Fibroblast of villous mesenchyme (primary cell): Measurements from ENCODE around the gene SSR2. TPM values are rescaled to one million over a fixed set of nuclear protein-coding genes. Genes with fewer than 3 reads are reported as not detected.

ENCODE experiments used
- DNase-seq: peaks from one replicate; pipeline ENCODE4 v3.0.0-alpha.2; 2010; ENCODE audit warnings: low read depth
- H3K4me3 ChIP-seq: 2 replicates; pipeline ENCODE4 v1.5.1; 2011; ENCODE audit warnings: low read depth, mild to moderate bottlenecking, low read length
- total RNA-seq: library from RNA; depleted of rRNA; stranded (reverse); fragments of >200 nt; gene quantifications from 2 replicates; pipeline ENCODE4 v1.2.3, GENCODE V29; 2012
- TF ChIP-seq, protein P1 (sequence below): IDR thresholded peaks from 2 replicates; pipeline ENCODE4 v1.5.1; 2012; ENCODE audit warnings: low read depth, mild to moderate bottlenecking, low read length; ENCODE audit not compliant: insufficient read depth

SSR2 gene
- total RNA-seq, 1 donor, result 386 TPM

DNA sequence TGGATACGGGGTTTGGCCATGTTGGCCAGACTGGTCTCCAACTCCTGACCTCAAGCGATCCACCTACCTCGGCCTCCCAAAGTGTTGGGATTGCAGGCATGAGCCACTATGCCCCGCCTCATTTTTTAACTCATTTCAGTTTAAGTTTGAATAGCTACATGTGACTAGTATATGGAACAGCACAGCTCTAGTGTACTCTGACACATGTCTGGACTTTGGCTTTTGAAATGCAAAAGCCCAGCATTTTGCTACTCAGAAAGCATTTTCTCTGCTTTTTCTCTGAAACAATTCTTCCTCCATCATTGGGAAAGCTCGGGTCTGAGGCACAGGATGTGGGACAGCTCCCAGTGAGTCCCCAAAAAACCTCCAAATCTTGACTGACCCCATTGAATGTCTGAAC lies 4.0 kb upstream of the SSR2 start:
- no peak for DNase-seq
- no peak overlapping the region for H3K4me3 ChIP-seq
- TF ChIP-seq, protein P1, sequence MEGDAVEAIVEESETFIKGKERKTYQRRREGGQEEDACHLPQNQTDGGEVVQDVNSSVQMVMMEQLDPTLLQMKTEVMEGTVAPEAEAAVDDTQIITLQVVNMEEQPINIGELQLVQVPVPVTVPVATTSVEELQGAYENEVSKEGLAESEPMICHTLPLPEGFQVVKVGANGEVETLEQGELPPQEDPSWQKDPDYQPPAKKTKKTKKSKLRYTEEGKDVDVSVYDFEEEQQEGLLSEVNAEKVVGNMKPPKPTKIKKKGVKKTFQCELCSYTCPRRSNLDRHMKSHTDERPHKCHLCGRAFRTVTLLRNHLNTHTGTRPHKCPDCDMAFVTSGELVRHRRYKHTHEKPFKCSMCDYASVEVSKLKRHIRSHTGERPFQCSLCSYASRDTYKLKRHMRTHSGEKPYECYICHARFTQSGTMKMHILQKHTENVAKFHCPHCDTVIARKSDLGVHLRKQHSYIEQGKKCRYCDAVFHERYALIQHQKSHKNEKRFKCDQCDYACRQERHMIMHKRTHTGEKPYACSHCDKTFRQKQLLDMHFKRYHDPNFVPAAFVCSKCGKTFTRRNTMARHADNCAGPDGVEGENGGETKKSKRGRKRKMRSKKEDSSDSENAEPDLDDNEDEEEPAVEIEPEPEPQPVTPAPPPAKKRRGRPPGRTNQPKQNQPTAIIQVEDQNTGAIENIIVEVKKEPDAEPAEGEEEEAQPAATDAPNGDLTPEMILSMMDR, result no peak

DNA sequence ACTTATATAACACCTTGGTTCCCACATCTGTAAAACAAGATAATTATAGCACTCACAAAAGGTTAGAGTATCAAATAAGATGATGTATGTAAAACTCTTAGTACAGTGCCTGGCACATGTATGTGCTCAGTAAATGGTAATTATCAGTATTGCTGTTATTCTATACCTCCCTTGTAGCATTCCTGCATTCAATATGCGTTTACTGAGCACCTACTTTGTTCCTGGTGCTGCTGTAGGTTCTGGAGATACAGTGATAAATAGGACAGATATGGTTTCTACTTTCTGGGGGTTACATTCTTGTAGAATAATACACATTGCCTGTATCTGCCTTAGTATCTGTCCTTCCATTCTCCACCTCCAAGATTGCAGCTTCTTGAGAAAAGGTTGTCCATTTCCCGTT lies 1.2 kb upstream of the SSR2 start:
- DNase-seq, result no peak
- no peak overlapping the region for H3K4me3 ChIP-seq
- TF ChIP-seq, protein P1, result no peak

DNA sequence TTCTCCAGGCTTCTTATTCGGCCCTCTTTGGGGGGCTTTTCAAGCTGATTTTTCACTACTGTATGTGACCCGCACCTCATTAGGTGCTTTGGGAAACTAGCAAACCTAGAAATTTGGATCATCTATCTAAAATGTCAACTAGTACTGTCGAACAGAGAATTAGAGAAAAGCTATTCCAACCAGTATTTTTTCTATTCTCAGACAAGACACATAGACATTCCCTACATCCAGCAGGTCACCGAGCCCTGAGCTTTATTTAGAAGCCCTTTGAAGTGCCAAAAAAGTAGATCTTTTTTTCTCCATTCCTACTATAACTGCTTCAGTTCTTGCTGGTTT lies 310 bp upstream of the SSR2 start:
- TF ChIP-seq, protein P1, result no peak
- DNase-seq, result no peak
- peak overlapping the region; percentile 90 for H3K4me3 ChIP-seq

DNA sequence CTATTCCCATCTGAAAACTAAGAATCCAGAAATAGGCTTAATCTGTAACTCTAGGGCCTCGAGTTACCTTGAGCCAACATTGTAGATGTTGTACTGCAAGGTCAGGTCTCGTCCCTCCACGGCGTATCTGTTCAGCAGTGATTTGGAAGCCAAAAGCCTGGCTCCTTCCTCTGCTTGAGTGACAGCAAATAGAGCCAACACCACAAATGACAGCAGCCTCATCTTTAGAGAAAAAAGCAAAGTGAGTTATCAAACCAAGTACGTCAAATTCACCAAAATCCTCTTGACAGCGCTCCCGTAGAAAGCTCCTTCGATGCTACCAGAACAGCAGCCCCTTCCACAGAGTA lies 832 bp downstream of the SSR2 start:
- peak overlapping the region; percentile 90 for H3K4me3 ChIP-seq
- no peak for DNase-seq
- TF ChIP-seq, protein P1, result no peak

DNA sequence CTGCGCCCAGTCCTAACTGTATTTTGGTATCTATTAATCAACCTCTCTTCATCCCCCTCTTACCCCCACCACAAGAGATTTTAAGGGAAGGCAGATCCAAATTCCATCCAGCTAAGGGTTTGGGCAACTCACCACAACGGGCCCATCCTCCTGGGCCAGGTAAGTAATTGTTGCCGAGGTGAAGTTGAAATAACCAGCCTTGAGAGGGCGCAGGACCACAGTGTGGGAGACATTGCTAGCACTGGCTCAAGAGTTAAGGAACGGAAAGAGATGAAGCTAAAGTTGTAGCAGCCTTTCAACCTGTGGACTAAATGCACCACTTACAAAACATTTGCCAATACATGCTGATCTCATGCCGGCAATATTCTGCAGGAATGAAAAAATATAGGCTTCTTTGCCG lies 5.9 kb downstream of the SSR2 start:
- no peak overlapping the region for H3K4me3 ChIP-seq
- no peak for DNase-seq
- TF ChIP-seq, protein P1, result no peak

DNA sequence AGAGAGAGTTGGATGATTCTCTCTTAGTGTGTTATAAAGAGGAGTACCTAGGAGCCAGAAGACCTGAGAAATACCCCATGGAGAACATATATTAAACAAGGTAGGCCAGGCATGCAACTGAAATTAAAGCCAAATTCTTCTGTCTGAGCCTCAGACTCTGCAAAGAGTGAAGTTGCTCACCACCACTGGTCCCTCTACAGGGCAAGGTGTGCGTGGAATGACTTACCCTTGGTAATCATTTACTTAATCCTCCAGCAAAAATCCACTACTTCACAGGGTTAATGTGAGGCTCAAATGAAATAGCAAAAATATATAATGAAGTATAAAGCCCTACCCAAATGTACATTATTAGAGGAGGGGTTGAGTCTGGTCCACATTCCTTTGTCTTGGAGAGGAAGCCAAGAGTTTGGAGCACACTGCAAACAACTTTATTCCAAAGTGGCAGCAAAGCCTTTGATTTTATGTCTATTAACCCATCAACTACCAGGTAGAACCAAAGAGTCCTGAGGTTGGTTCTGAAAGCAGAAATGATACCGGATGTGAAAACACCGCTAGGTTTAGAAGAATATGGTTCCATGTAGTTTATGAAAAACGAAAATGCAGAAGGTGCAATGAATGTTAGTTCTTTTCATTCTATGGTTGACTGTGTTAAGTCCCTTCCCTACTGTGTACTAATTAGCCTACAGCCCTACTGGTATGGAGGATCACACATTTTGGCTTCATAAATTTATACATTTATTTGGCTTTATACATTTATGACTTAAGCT lies 8.5 kb downstream of the SSR2 start:
- no peak for DNase-seq
- TF ChIP-seq, protein P1, result no peak
- no peak overlapping the region for H3K4me3 ChIP-seq

DNA sequence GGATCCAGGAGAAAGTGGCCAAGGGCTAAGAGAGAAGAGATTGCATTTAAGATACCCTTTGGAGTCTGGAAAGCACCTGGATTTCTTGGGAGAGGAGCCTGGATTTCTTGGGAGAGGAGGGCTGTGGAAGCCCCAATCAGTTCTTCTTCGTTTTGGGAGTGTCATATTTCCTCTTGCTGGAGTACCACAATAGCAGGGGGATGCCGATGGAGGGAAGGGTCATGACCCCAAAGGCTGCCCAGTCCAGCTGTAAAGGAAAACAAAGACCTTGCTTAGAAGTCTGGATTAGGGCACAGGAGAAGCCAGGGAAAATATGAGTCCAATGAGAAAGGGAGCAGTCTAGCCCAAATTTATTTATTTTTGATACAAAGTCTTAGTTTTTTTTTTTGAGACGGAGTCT lies 11.3 kb downstream of the SSR2 start:
- TF ChIP-seq, protein P1, result no peak
- no peak overlapping the region for H3K4me3 ChIP-seq
- DNase-seq, result no peak
